BJ (cell line): ENCODE measurements around the gene CCNH. TPM values are rescaled to one million over a fixed set of nuclear protein-coding genes. Genes with fewer than 3 reads are reported as not detected.

ENCODE experiments used
- CTCF ChIA-PET: fragments of 350-600 bp; formaldehyde crosslinking; extraction: SDS; loops from one replicate; lab custom pipeline; 2021; ENCODE audit warnings: antibody characterized with exemption, inconsistent platforms; lab: Yijun Ruan, JAX
- POLR2A ChIA-PET: fragments of 300-600 bp; sonication (Branson Sonifier 250); formaldehyde crosslinking; extraction: SDS; loops from one replicate; lab custom pipeline; 2021; ENCODE audit warnings: antibody characterized with exemption; lab: Charles Lee
- DNase-seq: peaks from one replicate; pipeline ENCODE4 v3.0.0-alpha.2; 2011; ENCODE audit warnings: low read depth
- H3K27me3 ChIP-seq: 2 replicates; pipeline ENCODE4 v1.6.0; 2011; ENCODE audit warnings: low read length; ENCODE audit not compliant: control insufficient read depth, insufficient read depth
- H3K36me3 ChIP-seq: 2 replicates; pipeline ENCODE4 v1.5.1; 2011; ENCODE audit warnings: low read length; ENCODE audit not compliant: control insufficient read depth, insufficient read depth
- H3K4me3 ChIP-seq: 2 replicates; pipeline ENCODE4 v1.5.1; 2011; ENCODE audit warnings: low read depth, mild to moderate bottlenecking, control low read depth, low read length
- polyA plus RNA-seq: library from polyadenylated mRNA; depleted of rRNA; stranded (reverse); fragments of >200 nt; gene quantifications from 2 replicates; pipeline ENCODE4 v1.2.3, GENCODE V29; 2011
- TF ChIP-seq, protein P1 (sequence below): IDR thresholded peaks from 2 replicates; pipeline ENCODE4 v1.5.1; 2011; ENCODE audit warnings: low read depth, mild to moderate bottlenecking, control low read depth, inconsistent platforms, low read length, moderate library complexity; ENCODE audit not compliant: insufficient read depth

Gene CCNH
- polyA plus RNA-seq, 1 experiment = 62.0 TPM

DNA sequence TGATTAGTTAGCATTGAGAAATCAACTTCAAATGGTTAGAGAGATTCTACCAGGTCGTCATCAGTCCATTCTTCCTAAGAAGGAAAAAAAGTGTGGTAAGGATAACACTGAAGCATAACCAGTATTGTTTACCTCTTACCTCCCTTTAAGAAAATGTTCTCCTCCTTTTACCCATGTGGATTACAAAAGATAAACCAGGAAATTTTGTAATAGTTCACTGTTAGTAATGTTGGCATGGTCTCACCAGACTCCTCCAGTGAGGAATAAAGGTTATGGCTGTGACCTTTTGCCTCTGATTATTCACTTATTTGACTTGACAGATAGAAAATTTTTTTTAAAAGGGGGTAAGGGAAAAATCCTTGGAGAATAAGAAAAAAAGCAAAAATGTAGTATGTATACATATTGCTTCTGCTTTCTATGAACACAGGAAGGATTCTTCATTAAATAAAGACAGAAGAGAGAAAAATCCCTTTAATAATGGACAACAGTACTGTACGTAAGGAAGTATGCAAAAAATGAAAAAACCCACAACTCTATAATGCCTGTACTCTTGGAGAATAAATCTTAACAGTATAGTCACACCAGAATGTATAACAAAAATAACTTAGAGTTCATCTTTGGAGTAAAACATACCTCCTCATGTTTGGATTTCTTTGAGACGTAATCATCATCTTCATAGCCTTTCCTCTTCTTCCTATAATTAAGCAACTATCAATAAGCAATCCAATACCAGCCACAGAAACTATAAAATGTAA lies 18.1 kb downstream of the CCNH start:
- no peak for DNase-seq
- ChIA-PET CTCF (no interaction called here), POLR2A (no interaction called here)
- Histone ChIP-seq H3K36me3 (peaks cover 6% of the 10 kb centered on the region), H3K4me3 (no peak overlapping the region), H3K27me3 (no peaks in the 10 kb centered on the region)
- TF ChIP-seq, protein P1, sequence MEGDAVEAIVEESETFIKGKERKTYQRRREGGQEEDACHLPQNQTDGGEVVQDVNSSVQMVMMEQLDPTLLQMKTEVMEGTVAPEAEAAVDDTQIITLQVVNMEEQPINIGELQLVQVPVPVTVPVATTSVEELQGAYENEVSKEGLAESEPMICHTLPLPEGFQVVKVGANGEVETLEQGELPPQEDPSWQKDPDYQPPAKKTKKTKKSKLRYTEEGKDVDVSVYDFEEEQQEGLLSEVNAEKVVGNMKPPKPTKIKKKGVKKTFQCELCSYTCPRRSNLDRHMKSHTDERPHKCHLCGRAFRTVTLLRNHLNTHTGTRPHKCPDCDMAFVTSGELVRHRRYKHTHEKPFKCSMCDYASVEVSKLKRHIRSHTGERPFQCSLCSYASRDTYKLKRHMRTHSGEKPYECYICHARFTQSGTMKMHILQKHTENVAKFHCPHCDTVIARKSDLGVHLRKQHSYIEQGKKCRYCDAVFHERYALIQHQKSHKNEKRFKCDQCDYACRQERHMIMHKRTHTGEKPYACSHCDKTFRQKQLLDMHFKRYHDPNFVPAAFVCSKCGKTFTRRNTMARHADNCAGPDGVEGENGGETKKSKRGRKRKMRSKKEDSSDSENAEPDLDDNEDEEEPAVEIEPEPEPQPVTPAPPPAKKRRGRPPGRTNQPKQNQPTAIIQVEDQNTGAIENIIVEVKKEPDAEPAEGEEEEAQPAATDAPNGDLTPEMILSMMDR = no peak

GRCh38 chr5:87393331-87393730 lies 19.4 kb downstream of the CCNH start:
- H3K27me3 ChIP-seq = no peaks in the 10 kb centered on the region
- H3K4me3 ChIP-seq = no peak overlapping the region
- TF ChIP-seq, protein P1 = no peak
- ChIA-PET POLR2A (no interaction called here), CTCF (interaction anchor here (0.6 to 0.8 kb wide), 2 partner anchors 64 to 189 kb away, joined by 3 to 5 read pairs; no protein-coding TSS in a partner anchor)
- H3K36me3 ChIP-seq = peaks cover 6% of the 10 kb centered on the region
- DNase-seq = peak; percentile 61

DNA sequence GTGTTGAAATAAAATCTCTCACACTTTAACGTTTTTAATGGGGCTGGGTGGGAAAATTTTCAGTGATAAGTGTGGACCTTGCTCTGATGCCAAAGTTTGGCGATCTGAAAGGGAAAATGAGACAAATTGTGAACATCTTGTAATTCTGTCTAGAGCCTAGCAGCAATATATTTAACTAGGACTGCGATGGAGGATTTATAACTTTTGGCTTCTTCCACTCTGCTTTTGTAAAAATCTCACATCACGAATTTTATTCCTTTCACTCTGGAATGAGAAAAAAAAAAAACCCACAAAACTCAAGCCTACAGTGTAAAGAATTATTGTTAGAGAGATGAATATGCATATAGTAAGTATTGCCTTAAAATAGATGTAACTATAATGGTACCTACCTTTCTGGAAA lies 19.9 kb downstream of the CCNH start:
- H3K4me3 ChIP-seq = no peak overlapping the region
- H3K27me3 ChIP-seq = no peaks in the 10 kb centered on the region
- TF ChIP-seq, protein P1 = no peak
- POLR2A ChIA-PET = no interaction called here
- DNase-seq = no peak
- peaks cover 6% of the 10 kb centered on the region for H3K36me3 ChIP-seq
- CTCF ChIA-PET = interaction anchor here (0.8 to 1.3 kb wide), 2 partner anchors 188 to 322 kb away, joined by 3 to 5 read pairs; no protein-coding TSS in a partner anchor

DNA sequence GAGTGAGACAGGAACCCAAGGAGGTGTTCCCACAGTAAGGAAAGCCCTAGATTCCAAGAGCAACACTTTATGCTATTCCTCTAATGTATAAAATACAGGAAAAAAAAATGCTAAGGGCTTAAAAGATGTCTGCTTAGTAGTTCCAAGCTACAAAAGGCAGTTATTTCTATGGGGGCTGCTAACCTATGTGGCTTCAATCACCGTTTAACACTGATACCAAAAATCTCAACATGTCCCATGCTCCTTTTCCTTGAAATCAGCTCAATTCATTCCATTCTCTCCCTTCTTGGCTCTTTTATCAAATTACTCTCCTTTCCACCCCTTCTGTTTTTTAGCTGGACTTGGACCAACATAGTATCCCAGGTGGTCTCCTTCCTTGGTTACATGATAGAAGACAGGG lies 20.6 kb downstream of the CCNH start:
- ChIA-PET POLR2A (no interaction called here), CTCF (interaction anchor here (0.9 to 1.3 kb wide), 2 partner anchors 124 to 322 kb away, joined by 3 to 5 read pairs; no protein-coding TSS in a partner anchor)
- peaks cover 6% of the 10 kb centered on the region for H3K36me3 ChIP-seq

More for the DNA sequence above, 20.6 kb downstream of the CCNH start:
- TF ChIP-seq, protein P1 = no peak
- H3K4me3 ChIP-seq = no peak overlapping the region
- no peak for DNase-seq
- no peaks in the 10 kb centered on the region for H3K27me3 ChIP-seq
